K562 (cell line): Measurements from ENCODE around the gene SLC27A2. TPM values are rescaled to one million over a fixed set of nuclear protein-coding genes. Genes with fewer than 3 reads are reported as not detected.
"Not testable (repeated sequence)": the region's sequence is repeated elsewhere in the genome, so short reads cannot be mapped to it uniquely, and the experiment has no call there.

Experiments
- ATAC-seq: fragments of 200-7000 bp; cut with Tn5 transposase; 3 replicates; pipeline ENCODE4 v1.9.1; 2020; ENCODE audit warnings: moderate library complexity
- BruUV-seq: library from RNA; stranded (reverse); fragments of 400-500 nt; replicated peaks from 2 replicates; lab custom pipeline; 2021; lab: Mats Ljungman, UMichigan
- CTCF ChIA-PET: fragments of 300-600 bp; formaldehyde crosslinking; extraction: SDS; loops from one replicate; lab custom pipeline; 2021; ENCODE audit warnings: low intra/inter-chr PET ratio; lab: Yijun Ruan, JAX
- POLR2A ChIA-PET: fragments of 300-600, 350-650 bp; sonication (Branson Sonifier 250); formaldehyde crosslinking; extraction: SDS; loops from one replicate; lab custom pipeline; 2021; ENCODE audit warnings: antibody characterized with exemption, inconsistent platforms; lab: Yijun Ruan, JAX
- DNase-seq, 4 experiments: peaks; one replicate each; pipeline versions ENCODE4 v3.0.0 to v3.0.0-alpha.2; 2011 to 2018; ENCODE audit warnings: low spot score in 3 of 4, mixed read lengths in 3 of 4; ENCODE audit errors: extremely low read depth in 1 of 4
- FAIRE-seq: peaks from 2 replicates; lab custom pipeline; 2011; peaks lifted over from hg19 to GRCh38; lab: Jason Lieb, UNC
- H2AFZ ChIP-seq: 2 replicates; pipeline ENCODE4 v1.6.0; 2011; ENCODE audit warnings: low read depth, low read length, control low read depth, inconsistent platforms
- H3K27ac ChIP-seq: fragments of 200-600 bp; 3 replicates; pipeline ENCODE4 v1.8.0; 2011; ENCODE audit warnings: low read depth, mild to moderate bottlenecking, control low read depth, inconsistent platforms, low read length, moderate library complexity, mixed read lengths; ENCODE audit errors: extremely low read depth
- H3K27me3 ChIP-seq, 2 experiments: fragments of 300-600 bp in 1 of 2; 2 replicates in 1 of 2; 3 replicates in 1 of 2; pipeline versions ENCODE4 v1.6.0 to v1.8.0; 2011; ENCODE audit warnings: inconsistent platforms in 2 of 2, low read length in 2 of 2, mild to moderate bottlenecking in 1 of 2, mixed read lengths in 1 of 2, moderate library complexity in 1 of 2; ENCODE audit not compliant: control insufficient read depth in 2 of 2, insufficient read depth in 2 of 2
- H3K36me3 ChIP-seq: fragments of 300-600 bp; 3 replicates; pipeline ENCODE4 v1.8.0; 2011; ENCODE audit warnings: mild to moderate bottlenecking, low read length, inconsistent platforms; ENCODE audit not compliant: control insufficient read depth, insufficient read depth
- H3K4me1 ChIP-seq, 2 experiments: fragments of 200-600 bp in 1 of 2; replicated peaks in 1 of 2; 2 replicates in 1 of 2; 3 replicates in 1 of 2; pipeline versions ENCODE4 v1.5.1 to v1.8.0; 2011; ENCODE audit warnings: inconsistent platforms in 2 of 2, low read length in 2 of 2, mild to moderate bottlenecking in 1 of 2, mixed read lengths in 1 of 2, moderate library complexity in 1 of 2; ENCODE audit not compliant: control insufficient read depth in 2 of 2, insufficient read depth in 2 of 2
- H3K4me2 ChIP-seq: 2 replicates; pipeline ENCODE4 v1.6.1; 2011; ENCODE audit warnings: low read length, control low read depth, inconsistent platforms, mixed read lengths; ENCODE audit not compliant: insufficient read depth
- H3K4me3 ChIP-seq: fragments of 200-600 bp; sonication (generic), shearing (Covaris generic); 2 replicates; pipeline ENCODE4 v1.5.1; 2016; ENCODE audit warnings: control low read depth, inconsistent platforms
- H3K79me2 ChIP-seq: fragments of 200-600 bp; 3 replicates; pipeline ENCODE4 v1.8.0; 2011; ENCODE audit warnings: low read length, inconsistent platforms; ENCODE audit not compliant: control insufficient read depth, insufficient read depth
- H3K9ac ChIP-seq, 2 experiments: 2 replicates each; pipeline versions ENCODE4 v1.6.0 to v1.6.1; 2011; ENCODE audit warnings: low read depth in 2 of 2, low read length in 2 of 2, control low read depth in 1 of 2, inconsistent platforms in 1 of 2, mild to moderate bottlenecking in 1 of 2, mixed read lengths in 1 of 2; ENCODE audit not compliant: insufficient read depth in 1 of 2
- H3K9me1 ChIP-seq: one replicate; pipeline ENCODE4 v1.6.0; 2011; ENCODE audit warnings: inconsistent platforms, mild to moderate bottlenecking, low read length, moderate library complexity; ENCODE audit not compliant: control insufficient read depth, insufficient read depth
- H3K9me3 ChIP-seq: replicated peaks from 2 replicates; pipeline ENCODE4 v1.5.1; 2011; ENCODE audit warnings: low read depth, low read length, inconsistent platforms; ENCODE audit not compliant: control insufficient read depth, insufficient read depth
- H4K20me1 ChIP-seq: replicated peaks from 2 replicates; pipeline ENCODE4 v1.6.1; 2011; ENCODE audit warnings: low read length, inconsistent platforms, mixed read lengths; ENCODE audit not compliant: control insufficient read depth, insufficient read depth
- FOXK2 ChIP-seq, 2 experiments: fragments of 450-650 bp; IDR thresholded peaks in 1 of 2; conservative IDR thresholded peaks in 1 of 2; 2 replicates each; pipeline ENCODE4 v1.6.1; 2016; ENCODE audit warnings: low read depth in 2 of 2, mild to moderate bottlenecking in 1 of 2
- GTF2B ChIP-seq: IDR thresholded peaks from 2 replicates; pipeline ENCODE4 v1.6.1; 2011; ENCODE audit not compliant: insufficient read length; ENCODE audit errors: extremely low read depth
- POLR2AphosphoS2 ChIP-seq: IDR thresholded peaks from 2 replicates; pipeline ENCODE4 v1.6.1; 2012; ENCODE audit warnings: low read length, improper control_type of control experiment
- TCFL5 ChIP-seq: fragments of 250-450 bp; sonication (Bioruptor Pico); conservative IDR thresholded peaks from 2 replicates; pipeline ENCODE4 v1.6.1; 2021; ENCODE audit warnings: mild to moderate bottlenecking, moderate library complexity, matching md5 sums
- ZNF263 ChIP-seq: sonication (generic); formaldehyde crosslinking; IDR thresholded peaks from 2 replicates; pipeline ENCODE4 v1.8.0; 2022; ENCODE audit warnings: mild to moderate bottlenecking, missing genetic modification reagents, borderline replicate concordance
- WGBS: fragments of 100-300 bp; shearing (Covaris generic); methylation state at CpG from one replicate; pipeline ENCODE4 v1.1.6; 2016; ENCODE audit warnings: low coverage, mixed read lengths; ENCODE audit not compliant: insufficient coverage; ENCODE audit errors: missing lambda C conversion rate; 5-methylcytosine and 5-hydroxymethylcytosine counted together
- in situ Hi-C: fragments of 300-500 bp; cut with MboI; formaldehyde crosslinking; loops from 4 replicates; pipeline ENCODE4 v1.15.0; 2018; ENCODE audit warnings: inconsistent platforms, mixed read lengths
- intact Hi-C: fragments of 100-400 bp; cut with micrococcal nuclease; formaldehyde crosslinking; loops from 2 replicates; pipeline ENCODE4 v1.14.2; 2022
- polyA plus RNA-seq, 8 experiments: library from polyadenylated mRNA; depleted of rRNA in 4 of 8; stranded (reverse) in 5 of 8; unstranded in 3 of 8; fragments of >200 nt; fragmentation: Nextera tagmentation in 2 of 8; fragmentation: Illumina TruSeq in 1 of 8; extraction: Ambion mirVana in 2 of 8; extraction: Trizol in 1 of 8; gene quantifications; 2 replicates each; pipeline versions ENCODE4 v1.2.1 to v1.2.3, GENCODE V29; 2011 to 2014; ENCODE audit warnings: inconsistent platforms in 1 of 8, missing spikeins in 1 of 8
- total RNA-seq, 7 experiments: library from RNA; depleted of rRNA in 6 of 7; stranded (reverse); fragments of >200 nt in 6 of 7; fragmentation: Illumina TruSeq in 2 of 7; extraction: Trizol in 2 of 7; gene quantifications; 2 replicates each; pipeline versions ENCODE4 v1.2.1 to v1.2.3, GENCODE V29; 2011 to 2021; ENCODE audit warnings: low replicate concordance in 1 of 7
- TF ChIP-seq, protein P1 (sequence below): fragments of 450-650 bp; formaldehyde crosslinking; IDR thresholded peaks from 2 replicates; pipeline ENCODE4 v1.4.0; 2022; ENCODE audit warnings: missing genetic modification characterization

SLC27A2 gene
- total and polyA plus RNA-seq, 9 of the 15 experiments (the other 6 are each of a cell fraction or from before 2014, with no cell fraction given), result 4.9 to 38.0 (median 22.7) TPM

DNA sequence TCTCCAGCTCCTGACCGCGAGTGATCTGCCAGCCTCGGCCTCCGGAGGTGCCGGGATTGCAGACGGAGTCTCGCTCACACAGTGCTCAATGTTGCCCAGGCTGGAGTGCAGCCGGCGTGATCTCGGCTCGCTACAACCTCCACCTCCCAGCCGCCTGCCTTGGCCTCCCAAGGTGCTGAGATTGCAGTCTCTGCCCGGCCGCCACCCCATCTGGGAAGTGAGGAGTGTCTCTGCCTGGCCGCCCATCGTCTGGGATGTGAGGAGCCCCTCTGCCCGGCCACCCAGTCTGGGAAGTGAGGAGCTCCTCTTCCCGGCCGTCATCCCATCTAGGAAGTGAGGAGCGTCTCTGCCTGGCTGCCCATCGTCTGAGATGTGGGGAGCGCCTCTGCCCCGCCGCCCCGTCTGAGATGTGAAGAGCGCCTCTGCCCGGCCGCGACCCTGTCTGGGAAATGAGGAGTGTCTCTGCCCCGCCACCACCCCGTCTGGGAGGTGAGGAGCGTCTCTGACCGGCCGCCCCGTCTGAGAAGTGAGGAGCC, 9.6 kb upstream of the SLC27A2 start:
- POLR2A ChIA-PET, H3K9me3 ChIP-seq, H3K4me3 ChIP-seq, CTCF ChIA-PET, H2AFZ ChIP-seq, H3K4me2 ChIP-seq, H3K4me1 ChIP-seq, H3K27me3 ChIP-seq, FAIRE-seq, H3K36me3 ChIP-seq, H3K9ac ChIP-seq, H4K20me1 ChIP-seq, in situ Hi-C loops, BruUV-seq, H3K79me2 ChIP-seq, H3K27ac ChIP-seq, intact Hi-C loops, DNase-seq, ATAC-seq, H3K9me1 ChIP-seq: not testable (repeated sequence)
- 86% methylated on average over 10 of the region's 35 CpGs for WGBS

DNA sequence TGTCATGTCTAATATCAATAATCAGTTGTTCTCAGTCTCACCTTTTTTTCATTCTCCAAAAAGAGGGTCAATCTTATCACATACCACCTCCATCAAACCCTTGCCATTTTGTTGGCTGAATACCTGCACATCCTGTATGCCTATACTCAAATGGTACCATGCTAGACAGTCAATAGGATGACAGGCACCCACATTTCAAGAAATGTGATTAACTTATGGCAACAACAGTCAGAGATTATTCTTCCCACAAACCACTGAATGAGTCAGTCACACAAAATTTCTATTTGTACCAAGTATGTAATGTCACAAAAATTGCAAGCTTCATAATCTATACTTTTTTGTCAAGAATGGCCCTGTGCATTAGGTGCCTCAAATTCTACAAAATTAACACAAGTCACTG, 5.1 kb upstream of the SLC27A2 start:
- CTCF ChIA-PET, result no interaction called here
- no peak overlapping the region for H3K9ac ChIP-seq
- intact Hi-C loops, result no loop called here
- H3K4me3 ChIP-seq, result no peak overlapping the region
- H3K4me2 ChIP-seq, result no peak overlapping the region
- H3K79me2 ChIP-seq, result no peaks in the 10 kb centered on the region
- POLR2A ChIA-PET, result interaction anchor here (1.3 kb wide), 1 partner anchor 9 kb away, joined by 5 read pairs; no protein-coding TSS in a partner anchor
- no peaks in the 10 kb centered on the region for H4K20me1 ChIP-seq
- no peaks in the 10 kb centered on the region for H3K9me1 ChIP-seq
- in situ Hi-C loops, result no loop called here
- H3K27ac ChIP-seq, result no peak overlapping the region
- DNase-seq (no peak), FAIRE-seq (no peak), ATAC-seq (no peak)
- H2AFZ ChIP-seq, result no peak overlapping the region
- peaks cover 4 to 5% of the 10 kb centered on the region in 2 experiments; a peak in 3 of 5 replicates for H3K4me1 ChIP-seq
- no peaks in the 10 kb centered on the region for H3K27me3 ChIP-seq
- H3K9me3 ChIP-seq, result no peaks in the 10 kb centered on the region
- no TSS peak for BruUV-seq
- no peaks in the 10 kb centered on the region for H3K36me3 ChIP-seq
- TF ChIP-seq POLR2AphosphoS2, result no peak
- TF ChIP-seq, protein P1, sequence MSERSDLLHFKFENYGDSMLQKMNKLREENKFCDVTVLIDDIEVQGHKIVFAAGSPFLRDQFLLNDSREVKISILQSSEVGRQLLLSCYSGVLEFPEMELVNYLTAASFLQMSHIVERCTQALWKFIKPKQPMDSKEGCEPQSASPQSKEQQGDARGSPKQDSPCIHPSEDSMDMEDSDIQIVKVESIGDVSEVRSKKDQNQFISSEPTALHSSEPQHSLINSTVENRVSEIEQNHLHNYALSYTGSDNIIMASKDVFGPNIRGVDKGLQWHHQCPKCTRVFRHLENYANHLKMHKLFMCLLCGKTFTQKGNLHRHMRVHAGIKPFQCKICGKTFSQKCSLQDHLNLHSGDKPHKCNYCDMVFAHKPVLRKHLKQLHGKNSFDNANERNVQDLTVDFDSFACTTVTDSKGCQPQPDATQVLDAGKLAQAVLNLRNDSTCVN, result no peak
- TF ChIP-seq ZNF263 (CRISPR knock-in tag), result no peak
- TF ChIP-seq GTF2B, result no peak
- no peak for TF ChIP-seq TCFL5 (CRISPR knock-in tag)
- no peak for TF ChIP-seq FOXK2 (conservative IDR thresholded peaks at IDR 0.05 in 1 of 2, IDR thresholded peaks at IDR 0.05 in 1 of 2; ENCODE audit: low read depth in 2 of 2)
